HepG2 (cell line): ENCODE measurements around the gene RAB15. TPM values are rescaled to one million over a fixed set of nuclear protein-coding genes. Genes with fewer than 3 reads are reported as not detected.

Source experiments
- CEBPG ChIP-seq: IDR thresholded peaks from 2 replicates; pipeline ENCODE4 v1.6.1; 2016
- FOSL1 ChIP-seq: sonication (generic); formaldehyde crosslinking; IDR thresholded peaks from 2 replicates; pipeline ENCODE4 v1.9.0; 2021; ENCODE audit warnings: missing genetic modification reagents, borderline replicate concordance
- HNRNPH1 ChIP-seq: fragments of 200-400 bp; formaldehyde crosslinking; optimal IDR thresholded peaks from 2 replicates; pipeline ENCODE3; 2017; ENCODE audit warnings: mild to moderate bottlenecking, low read depth, low read length
- HOXA3 ChIP-seq: sonication (generic); formaldehyde crosslinking; IDR thresholded peaks from 2 replicates; pipeline ENCODE4 v1.5.0; 2020; ENCODE audit warnings: missing genetic modification reagents
- KAT8 ChIP-seq: IDR thresholded peaks from 2 replicates; pipeline ENCODE4 v1.6.1; 2016; ENCODE audit warnings: missing genetic modification reagents, missing compliant biosample characterization
- NFYC ChIP-seq: IDR thresholded peaks from 2 replicates; pipeline ENCODE4 v1.6.1; 2016; ENCODE audit warnings: missing genetic modification reagents, missing compliant biosample characterization
- NR2F2 ChIP-seq: IDR thresholded peaks from 2 replicates; pipeline ENCODE4 v1.6.1; 2012; ENCODE audit warnings: low read depth, inconsistent platforms, borderline replicate concordance
- RBM22 ChIP-seq: fragments of 200-400 bp; formaldehyde crosslinking; optimal IDR thresholded peaks from 2 replicates; pipeline ENCODE3; 2017; ENCODE audit warnings: mild to moderate bottlenecking, low read length, moderate library complexity
- RORA ChIP-seq: sonication (generic); formaldehyde crosslinking; IDR thresholded peaks from 2 replicates; pipeline ENCODE4 v1.5.0; 2020; ENCODE audit warnings: mild to moderate bottlenecking, missing genetic modification reagents, moderate library complexity
- SAFB2 ChIP-seq: sonication (generic); formaldehyde crosslinking; IDR thresholded peaks from 2 replicates; pipeline ENCODE4 v1.5.1; 2020; ENCODE audit warnings: missing genetic modification reagents, low read depth, mild to moderate bottlenecking, borderline replicate concordance
- SOX13 ChIP-seq, 3 experiments: fragments of 450-650 bp in 1 of 3; sonication (generic) in 1 of 3; formaldehyde crosslinking in 1 of 3; IDR thresholded peaks in 2 of 3; conservative IDR thresholded peaks in 1 of 3; 2 replicates each; pipeline versions ENCODE4 v1.5.0 to v1.6.1; 2016 to 2020; ENCODE audit warnings: antibody characterized with exemption in 1 of 3, mild to moderate bottlenecking in 1 of 3, missing compliant biosample characterization in 1 of 3, missing genetic modification reagents in 1 of 3, moderate library complexity in 1 of 3
- SOX6 ChIP-seq, 2 experiments: fragments of 450-650 bp in 1 of 2; sonication (generic) in 1 of 2; formaldehyde crosslinking in 1 of 2; IDR thresholded peaks; 2 replicates each; pipeline versions ENCODE4 v1.4.0 to v1.6.1; 2017 to 2020; ENCODE audit warnings: antibody characterized with exemption in 1 of 2, mild to moderate bottlenecking in 1 of 2, missing genetic modification reagents in 1 of 2
- ZC3H4 ChIP-seq: sonication (generic); formaldehyde crosslinking; IDR thresholded peaks from 2 replicates; pipeline ENCODE4 v1.4.0; 2020; ENCODE audit warnings: missing genetic modification reagents, borderline replicate concordance
- ZNF138 ChIP-seq: sonication (generic); formaldehyde crosslinking; IDR thresholded peaks from 2 replicates; pipeline ENCODE4 v1.5.0; 2020; ENCODE audit warnings: mild to moderate bottlenecking, low read depth, missing genetic modification reagents
- ZNF326 ChIP-seq: sonication (generic); formaldehyde crosslinking; IDR thresholded peaks from 2 replicates; pipeline ENCODE4 v1.4.0; 2020; ENCODE audit warnings: missing genetic modification reagents, borderline replicate concordance
- ZNF567 ChIP-seq: sonication (generic); formaldehyde crosslinking; IDR thresholded peaks from 2 replicates; pipeline ENCODE4 v1.8.1; 2023; ENCODE audit warnings: mild to moderate bottlenecking, missing genetic modification reagents, borderline replicate concordance
- ZNF607 ChIP-seq: sonication (generic); formaldehyde crosslinking; IDR thresholded peaks from 2 replicates; pipeline ENCODE4 v1.5.1; 2020; ENCODE audit warnings: missing genetic modification reagents, mild to moderate bottlenecking, borderline replicate concordance
- ZNF747 ChIP-seq: sonication (generic); formaldehyde crosslinking; IDR thresholded peaks from 2 replicates; pipeline ENCODE4 v1.8.1; 2023; ENCODE audit warnings: missing genetic modification reagents, mild to moderate bottlenecking, borderline replicate concordance
- polyA plus RNA-seq, 8 experiments: library from polyadenylated mRNA; depleted of rRNA in 3 of 8; stranded (reverse) in 7 of 8; unstranded in 1 of 8; fragments of >200 nt; fragmentation: Illumina TruSeq in 4 of 8; extraction: Trizol in 4 of 8; gene quantifications; 2 replicates each; pipeline versions ENCODE4 v1.2.1 to v1.2.3, GENCODE V29; 2011 to 2016; ENCODE audit warnings: low read depth in 4 of 8, missing spikeins in 1 of 8, mixed read lengths in 1 of 8; ENCODE audit not compliant: insufficient read depth in 1 of 8
- total RNA-seq, 5 experiments: library from RNA; depleted of rRNA; stranded (reverse); fragments of >200 nt; fragmentation: Illumina TruSeq; extraction: Trizol; gene quantifications; 2 replicates each; pipeline ENCODE4 v1.2.3, GENCODE V29; 2016; ENCODE audit warnings: low read depth in 1 of 5
- TF ChIP-seq, protein P1 (sequence below): sonication (generic); formaldehyde crosslinking; IDR thresholded peaks from 2 replicates; pipeline ENCODE4 v1.4.0; 2020; ENCODE audit warnings: missing genetic modification reagents, mild to moderate bottlenecking, borderline replicate concordance
- TF ChIP-seq, protein P2 (sequence below): sonication (generic); formaldehyde crosslinking; IDR thresholded peaks from 2 replicates; pipeline ENCODE4 v1.4.0; 2020; ENCODE audit warnings: missing genetic modification reagents
- TF ChIP-seq, protein P3 (sequence below): sonication (generic); formaldehyde crosslinking; IDR thresholded peaks from 2 replicates; pipeline ENCODE4 v1.5.1; 2020; ENCODE audit warnings: missing genetic modification reagents, mild to moderate bottlenecking, borderline replicate concordance
- TF ChIP-seq, protein P4 (sequence below): sonication (generic); formaldehyde crosslinking; IDR thresholded peaks from 2 replicates; pipeline ENCODE4 v1.4.0; 2020; ENCODE audit warnings: missing genetic modification reagents

The RAB15 gene
- total and polyA plus RNA-seq, 2 of the 13 experiments (the other 11 are each of a cell fraction or from before 2014, with no cell fraction given), result 7.4 to 18.5 TPM

DNA sequence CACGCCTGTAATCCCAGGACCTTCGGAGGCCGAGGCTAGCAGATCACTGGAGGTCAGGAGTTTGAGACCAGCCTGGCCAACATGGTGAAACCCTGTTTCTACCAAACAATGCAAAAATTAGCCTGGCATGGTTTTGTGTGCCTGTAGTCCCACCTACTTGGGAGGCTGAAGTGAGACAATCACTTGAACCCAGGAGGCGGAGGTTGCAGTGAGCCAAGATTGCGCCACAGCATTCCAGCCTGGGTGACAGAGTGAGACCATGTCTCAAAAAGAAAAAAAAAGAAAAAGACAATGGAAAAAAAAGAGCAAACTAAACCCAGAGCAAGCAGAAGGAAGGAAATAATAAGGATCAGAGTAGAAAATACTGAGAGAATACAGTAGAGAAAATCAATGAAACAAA, 52.5 kb downstream of the RAB15 start (continued):
- TF ChIP-seq, protein P1, sequence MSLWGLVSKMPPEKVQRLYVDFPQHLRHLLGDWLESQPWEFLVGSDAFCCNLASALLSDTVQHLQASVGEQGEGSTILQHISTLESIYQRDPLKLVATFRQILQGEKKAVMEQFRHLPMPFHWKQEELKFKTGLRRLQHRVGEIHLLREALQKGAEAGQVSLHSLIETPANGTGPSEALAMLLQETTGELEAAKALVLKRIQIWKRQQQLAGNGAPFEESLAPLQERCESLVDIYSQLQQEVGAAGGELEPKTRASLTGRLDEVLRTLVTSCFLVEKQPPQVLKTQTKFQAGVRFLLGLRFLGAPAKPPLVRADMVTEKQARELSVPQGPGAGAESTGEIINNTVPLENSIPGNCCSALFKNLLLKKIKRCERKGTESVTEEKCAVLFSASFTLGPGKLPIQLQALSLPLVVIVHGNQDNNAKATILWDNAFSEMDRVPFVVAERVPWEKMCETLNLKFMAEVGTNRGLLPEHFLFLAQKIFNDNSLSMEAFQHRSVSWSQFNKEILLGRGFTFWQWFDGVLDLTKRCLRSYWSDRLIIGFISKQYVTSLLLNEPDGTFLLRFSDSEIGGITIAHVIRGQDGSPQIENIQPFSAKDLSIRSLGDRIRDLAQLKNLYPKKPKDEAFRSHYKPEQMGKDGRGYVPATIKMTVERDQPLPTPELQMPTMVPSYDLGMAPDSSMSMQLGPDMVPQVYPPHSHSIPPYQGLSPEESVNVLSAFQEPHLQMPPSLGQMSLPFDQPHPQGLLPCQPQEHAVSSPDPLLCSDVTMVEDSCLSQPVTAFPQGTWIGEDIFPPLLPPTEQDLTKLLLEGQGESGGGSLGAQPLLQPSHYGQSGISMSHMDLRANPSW (CRISPR knock-in tag), result no peak
- TF ChIP-seq ZNF138 (no peak), RORA (CRISPR knock-in tag) (no peak), NR2F2 (no peak), ZNF567 (no peak), SOX13 (IDR thresholded peaks at IDR 0.05) (no peak), SOX13 (CRISPR knock-in tag; conservative IDR thresholded peaks at IDR 0.05 in 1 of 2, IDR thresholded peaks at IDR 0.05 in 1 of 2) (peak in 1 of 2 experiments; percentile 51; a peak in 2 of 4 replicates), ZNF607 (CRISPR knock-in tag) (no peak), NFYC (no peak), CEBPG (CRISPR knock-in tag) (peak; percentile 74), ZC3H4 (CRISPR knock-in tag) (no peak), KAT8 (CRISPR knock-in tag) (no peak), ZNF326 (CRISPR knock-in tag) (no peak), RBM22 (no peak), HOXA3 (no peak), HNRNPH1 (no peak), SAFB2 (CRISPR knock-in tag) (no peak), FOSL1 (CRISPR knock-in tag) (no peak), SOX6 (IDR thresholded peaks at IDR 0.05) (no peak), SOX6 (CRISPR knock-in tag; IDR thresholded peaks at IDR 0.05) (peak; percentile 20; the same call in 1 of the 2 replicates), ZNF747 (CRISPR knock-in tag) (no peak)
- TF ChIP-seq, protein P2, sequence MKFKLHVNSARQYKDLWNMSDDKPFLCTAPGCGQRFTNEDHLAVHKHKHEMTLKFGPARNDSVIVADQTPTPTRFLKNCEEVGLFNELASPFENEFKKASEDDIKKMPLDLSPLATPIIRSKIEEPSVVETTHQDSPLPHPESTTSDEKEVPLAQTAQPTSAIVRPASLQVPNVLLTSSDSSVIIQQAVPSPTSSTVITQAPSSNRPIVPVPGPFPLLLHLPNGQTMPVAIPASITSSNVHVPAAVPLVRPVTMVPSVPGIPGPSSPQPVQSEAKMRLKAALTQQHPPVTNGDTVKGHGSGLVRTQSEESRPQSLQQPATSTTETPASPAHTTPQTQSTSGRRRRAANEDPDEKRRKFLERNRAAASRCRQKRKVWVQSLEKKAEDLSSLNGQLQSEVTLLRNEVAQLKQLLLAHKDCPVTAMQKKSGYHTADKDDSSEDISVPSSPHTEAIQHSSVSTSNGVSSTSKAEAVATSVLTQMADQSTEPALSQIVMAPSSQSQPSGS (CRISPR knock-in tag), result no peak
- TF ChIP-seq, protein P3, sequence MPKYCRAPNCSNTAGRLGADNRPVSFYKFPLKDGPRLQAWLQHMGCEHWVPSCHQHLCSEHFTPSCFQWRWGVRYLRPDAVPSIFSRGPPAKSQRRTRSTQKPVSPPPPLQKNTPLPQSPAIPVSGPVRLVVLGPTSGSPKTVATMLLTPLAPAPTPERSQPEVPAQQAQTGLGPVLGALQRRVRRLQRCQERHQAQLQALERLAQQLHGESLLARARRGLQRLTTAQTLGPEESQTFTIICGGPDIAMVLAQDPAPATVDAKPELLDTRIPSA (CRISPR knock-in tag), result no peak
- TF ChIP-seq, protein P4, sequence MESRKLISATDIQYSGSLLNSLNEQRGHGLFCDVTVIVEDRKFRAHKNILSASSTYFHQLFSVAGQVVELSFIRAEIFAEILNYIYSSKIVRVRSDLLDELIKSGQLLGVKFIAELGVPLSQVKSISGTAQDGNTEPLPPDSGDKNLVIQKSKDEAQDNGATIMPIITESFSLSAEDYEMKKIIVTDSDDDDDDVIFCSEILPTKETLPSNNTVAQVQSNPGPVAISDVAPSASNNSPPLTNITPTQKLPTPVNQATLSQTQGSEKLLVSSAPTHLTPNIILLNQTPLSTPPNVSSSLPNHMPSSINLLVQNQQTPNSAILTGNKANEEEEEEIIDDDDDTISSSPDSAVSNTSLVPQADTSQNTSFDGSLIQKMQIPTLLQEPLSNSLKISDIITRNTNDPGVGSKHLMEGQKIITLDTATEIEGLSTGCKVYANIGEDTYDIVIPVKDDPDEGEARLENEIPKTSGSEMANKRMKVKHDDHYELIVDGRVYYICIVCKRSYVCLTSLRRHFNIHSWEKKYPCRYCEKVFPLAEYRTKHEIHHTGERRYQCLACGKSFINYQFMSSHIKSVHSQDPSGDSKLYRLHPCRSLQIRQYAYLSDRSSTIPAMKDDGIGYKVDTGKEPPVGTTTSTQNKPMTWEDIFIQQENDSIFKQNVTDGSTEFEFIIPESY (CRISPR knock-in tag), result 0 out of 2 replicates have a peak, but pooled peaks have one; percentile 10
